Activated effector memory CD4-positive, alpha-beta T cell treated with Interleukin-2 at 50 U/mL for 16 hours (primary cell): ENCODE measurements around the gene ENTHD1.
"Not testable (repeated sequence)": the region's sequence is repeated elsewhere in the genome, so short reads cannot be mapped to it uniquely, and the experiment has no call there.

Experiments
- DNase-seq: peaks from one replicate; pipeline ENCODE4 v3.0.0-alpha.2; 2020

ENTHD1 gene

GRCh38 chr22:39896313-39896996 is 2.9 kb upstream of the ENTHD1 start:
- DNase-seq = no peak

GRCh38 chr22:39895682-39896081 is 2.1 kb upstream of the ENTHD1 start:
- DNase-seq = no peak

- DNase-seq = no peak
Measured at GRCh38 chr22:39894554-39895092, 1.1 kb upstream of the ENTHD1 start.

GRCh38 chr22:39889924-39890323 is 3.6 kb downstream of the ENTHD1 start:
- DNase-seq = not testable (repeated sequence)

- no peak for DNase-seq
Measured at GRCh38 chr22:39883057-39883456, 10.5 kb downstream of the ENTHD1 start.

GRCh38 chr22:39880722-39881121 is 12.8 kb downstream of the ENTHD1 start:
- DNase-seq = no peak

GRCh38 chr22:39877079-39877845 is 16.3 kb downstream of the ENTHD1 start:
- no peak for DNase-seq

- DNase-seq = not testable (repeated sequence)
Measured at GRCh38 chr22:39875176-39875885, 18.2 kb downstream of the ENTHD1 start.

- no peak for DNase-seq
Measured at GRCh38 chr22:39873965-39874364, 19.6 kb downstream of the ENTHD1 start.

GRCh38 chr22:39872548-39872947 is 21.0 kb downstream of the ENTHD1 start:
- no peak for DNase-seq

- DNase-seq = no peak
Measured at GRCh38 chr22:39871008-39871798, 22.4 kb downstream of the ENTHD1 start.

- not testable (repeated sequence) for DNase-seq
Measured at GRCh38 chr22:39869797-39870196, 23.8 kb downstream of the ENTHD1 start.

- no peak for DNase-seq
Measured at GRCh38 chr22:39868741-39869140, 24.8 kb downstream of the ENTHD1 start.

- no peak for DNase-seq
Measured at GRCh38 chr22:39859903-39860588, 33.5 kb downstream of the ENTHD1 start.

GRCh38 chr22:39856588-39856987 is 37.0 kb downstream of the ENTHD1 start:
- DNase-seq = no peak

GRCh38 chr22:39852799-39853198 is 40.8 kb downstream of the ENTHD1 start:
- no peak for DNase-seq

- DNase-seq = no peak
Measured at GRCh38 chr22:39851606-39852315, 41.8 kb downstream of the ENTHD1 start.

GRCh38 chr22:39847477-39847876 is 46.1 kb downstream of the ENTHD1 start:
- no peak for DNase-seq

GRCh38 chr22:39846539-39846938 is 47.0 kb downstream of the ENTHD1 start:
- not testable (repeated sequence) for DNase-seq

GRCh38 chr22:39845529-39845928 is 48.0 kb downstream of the ENTHD1 start:
- DNase-seq = no peak

- DNase-seq = no peak
Measured at GRCh38 chr22:39839917-39840510, 53.5 kb downstream of the ENTHD1 start.
